Stimulated activated CD8-positive, alpha-beta memory T cell treated with anti-CD3 and anti-CD28 coated beads, Interleukin-15, amount 100 ng/mL, for 4 hours (primary cell): ENCODE measurements around the gene RBMS1.

Source experiments
- DNase-seq, 2 donors: peaks; one replicate each; pipeline ENCODE4 v3.0.0-alpha.2; 2020; ENCODE audit warnings: low read depth in 2 of 2

RBMS1 gene

DNA sequence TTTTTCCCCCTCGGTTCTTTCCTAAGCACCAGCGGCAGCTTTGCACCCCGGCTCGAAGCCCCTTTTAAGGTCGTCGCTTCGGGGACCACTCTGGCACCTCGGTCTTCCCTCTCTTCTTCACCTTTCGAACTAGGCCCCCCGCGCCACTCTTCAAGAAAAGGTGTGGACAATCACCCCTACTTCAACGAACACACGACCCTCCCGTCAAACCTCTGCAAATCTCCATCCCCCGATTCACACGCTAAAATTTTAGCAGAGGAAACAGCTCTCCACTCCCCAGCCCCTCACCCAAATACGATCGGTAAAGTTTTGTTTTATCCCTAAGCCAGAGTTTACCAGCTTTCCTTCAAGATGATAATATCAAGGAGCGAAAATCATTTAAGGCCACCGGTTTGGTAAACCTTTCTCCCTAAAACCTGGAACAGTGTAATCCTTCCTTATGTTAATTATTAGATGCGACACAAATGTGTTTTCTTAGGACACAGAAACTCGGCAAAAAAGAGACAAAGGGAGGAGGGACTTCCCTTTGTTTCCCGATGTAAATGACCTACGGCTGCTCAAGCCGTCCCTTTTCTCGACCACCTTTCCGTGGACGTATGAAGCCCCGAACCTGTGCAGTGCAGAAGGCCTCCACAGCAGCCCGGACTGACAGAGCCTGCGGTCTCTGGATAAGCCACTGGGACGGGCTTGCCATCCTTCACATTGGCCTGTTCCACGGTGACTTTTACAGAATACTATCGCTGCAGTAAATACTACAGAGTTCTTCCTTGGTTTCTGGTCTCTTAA lies 85.2 kb downstream of the RBMS1 start:
- no peak for DNase-seq

DNA sequence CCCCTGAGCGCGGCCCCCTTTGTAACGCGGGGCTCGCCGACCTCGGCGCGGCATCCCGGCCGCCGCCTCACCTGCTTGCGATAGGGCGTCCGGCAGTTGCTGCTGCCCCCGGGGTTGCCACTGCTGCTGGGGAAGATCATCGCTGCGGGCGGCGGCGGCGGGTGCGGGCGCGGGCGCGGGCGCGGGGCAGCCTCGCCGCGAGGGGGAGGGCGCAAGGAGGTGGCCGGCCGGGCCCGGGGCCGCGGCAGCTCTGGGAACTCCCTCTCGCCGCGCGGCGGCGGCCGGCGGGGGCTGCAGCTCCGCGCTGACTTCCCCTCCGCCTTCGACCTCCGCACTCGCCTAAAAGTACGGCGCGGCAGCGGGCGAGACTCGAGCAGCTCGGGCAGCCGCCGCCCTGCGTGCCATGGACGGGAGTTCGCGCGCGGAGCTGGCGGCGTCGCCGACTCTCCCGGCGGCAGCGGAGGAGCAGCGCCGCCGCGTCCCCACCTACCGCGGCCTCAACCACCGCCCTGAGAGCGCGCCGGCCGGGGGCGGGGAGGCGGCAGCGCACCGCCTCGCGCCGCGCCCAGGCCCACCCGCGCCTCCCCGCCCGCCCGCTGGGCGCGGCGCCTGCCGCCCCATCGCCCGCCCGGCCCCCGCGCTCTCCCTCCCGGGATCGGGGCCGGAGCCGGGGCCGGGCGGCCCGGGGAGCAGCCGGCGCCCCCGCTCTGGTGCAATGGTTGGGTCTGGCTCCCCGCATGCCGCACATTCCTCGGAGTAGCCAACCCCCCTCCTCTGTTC lies 86.0 kb downstream of the RBMS1 start:
- peak; percentile 10 to 49 for DNase-seq

DNA sequence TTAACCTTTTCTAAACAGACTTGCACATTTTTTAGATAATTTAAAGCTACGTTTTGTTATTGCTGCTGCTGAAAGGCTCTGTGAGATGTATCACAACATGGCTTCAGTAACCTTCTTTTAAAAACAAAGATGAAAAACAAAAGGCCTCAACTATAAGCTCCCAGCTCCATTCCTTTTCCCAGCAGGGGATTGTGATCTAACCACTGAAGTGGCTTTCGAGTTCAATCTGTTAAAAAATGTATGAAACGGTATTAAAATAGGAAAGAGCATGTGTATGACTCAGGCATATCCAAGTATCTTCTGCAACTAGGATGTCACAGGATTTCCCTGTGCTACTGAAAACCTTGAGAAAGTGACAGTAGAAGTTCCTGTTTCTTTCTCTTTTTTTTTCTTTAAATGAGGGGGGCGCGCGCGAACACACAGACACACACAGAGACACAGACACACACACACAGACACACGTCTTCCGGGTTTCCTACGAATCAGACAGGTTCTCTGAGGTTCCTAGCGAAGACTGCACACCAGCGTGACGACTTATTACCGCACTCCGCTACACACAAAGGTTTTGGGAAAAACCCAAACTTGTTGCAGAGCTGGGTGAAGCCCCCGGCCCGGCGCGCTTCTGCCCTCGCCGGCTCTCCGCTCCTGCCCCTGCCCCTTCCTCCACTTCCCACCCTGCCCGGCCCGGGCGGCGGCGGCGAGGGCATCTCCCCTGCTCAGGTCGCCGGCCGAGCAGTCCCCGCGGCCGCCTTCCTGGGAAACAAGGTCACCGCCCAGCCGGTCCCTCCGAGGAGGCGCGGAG lies 86.8 kb downstream of the RBMS1 start:
- peak; percentile 41 to 64 for DNase-seq

DNA sequence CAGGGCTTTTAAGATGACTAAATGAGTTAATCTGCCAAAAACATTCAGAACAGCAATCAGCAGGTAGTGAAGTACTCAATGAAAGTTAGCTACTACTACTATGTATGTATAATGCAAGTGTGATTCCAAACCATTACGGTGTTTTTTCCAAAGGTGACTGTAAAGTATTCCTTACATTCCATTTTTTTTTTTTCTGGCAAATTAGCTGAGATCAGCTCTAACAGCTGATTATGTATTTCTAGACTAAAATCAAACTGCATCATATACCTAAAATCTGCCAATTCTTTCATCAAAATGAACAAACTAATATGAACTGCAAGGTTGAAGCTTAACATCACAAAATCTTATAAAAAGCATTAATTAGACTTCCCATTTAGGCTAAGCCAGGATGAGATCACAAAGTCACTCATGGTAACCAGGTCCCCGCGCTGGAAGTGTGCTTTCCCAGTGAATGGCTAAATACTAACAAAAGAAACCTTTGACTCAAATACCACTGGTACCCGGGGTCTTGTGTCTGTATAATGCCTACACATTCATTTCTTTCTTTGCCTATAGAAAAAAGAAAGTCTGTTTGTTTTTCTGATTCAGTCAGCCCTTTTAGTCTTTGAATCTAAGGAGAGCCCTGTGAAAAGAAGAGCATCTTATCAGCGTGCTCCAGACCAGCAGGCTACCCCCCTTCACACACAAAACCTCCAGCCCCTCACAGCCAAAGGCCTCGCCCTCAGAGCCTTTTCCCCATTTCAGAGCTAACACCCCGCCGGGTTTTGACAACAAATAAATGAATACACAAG lies 88.3 kb downstream of the RBMS1 start:
- DNase-seq, result no peak

DNA sequence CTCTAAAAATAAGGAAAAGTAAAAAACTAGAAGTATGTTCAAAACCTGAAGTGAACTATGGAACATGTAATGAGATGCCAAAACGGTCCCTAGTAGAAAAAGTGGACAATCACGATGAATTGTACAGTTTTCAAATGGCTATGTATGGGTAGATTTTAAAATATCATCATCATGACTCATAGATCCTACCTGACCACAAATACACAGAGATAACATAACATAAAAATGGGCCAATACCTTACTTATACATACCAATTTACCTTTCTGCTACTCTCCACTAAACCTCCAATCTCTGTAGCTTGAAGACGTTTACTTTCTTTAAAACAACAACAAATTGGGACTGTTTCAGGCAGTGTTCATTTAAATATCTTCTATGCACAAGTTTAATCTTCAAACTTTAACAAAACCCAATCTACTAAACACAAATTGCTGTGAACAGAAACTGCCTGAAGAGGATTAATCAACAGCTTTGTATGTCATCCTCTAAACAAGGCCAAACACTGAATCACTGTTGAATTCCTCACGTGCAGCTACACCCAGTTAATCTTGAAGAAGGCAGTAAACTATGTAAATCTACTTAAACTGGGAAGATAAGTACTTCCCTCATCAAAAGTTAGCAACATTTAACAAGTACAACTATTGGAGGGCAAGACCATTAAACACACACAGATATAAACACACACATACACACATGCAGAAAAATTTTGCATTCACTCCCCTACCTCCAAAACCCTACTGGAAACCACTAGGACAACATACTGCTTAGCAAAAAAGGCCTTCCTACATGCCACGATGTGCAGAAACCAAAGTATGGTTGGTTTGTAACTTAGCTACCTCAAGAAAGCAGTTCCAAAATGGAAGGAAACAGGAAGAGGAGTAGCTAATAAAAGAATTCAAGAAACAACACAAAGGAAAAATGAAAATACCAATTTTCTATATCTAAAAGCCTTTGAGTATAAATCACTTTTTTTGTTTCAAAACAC lies 90.3 kb downstream of the RBMS1 start:
- DNase-seq, result no peak

- DNase-seq, result no peak
These were observed 91.1 kb downstream of the RBMS1 start for GRCh38 chr2:160402501-160402900.

GRCh38 chr2:160401895-160402294 lies 91.7 kb downstream of the RBMS1 start:
- no peak for DNase-seq

DNA sequence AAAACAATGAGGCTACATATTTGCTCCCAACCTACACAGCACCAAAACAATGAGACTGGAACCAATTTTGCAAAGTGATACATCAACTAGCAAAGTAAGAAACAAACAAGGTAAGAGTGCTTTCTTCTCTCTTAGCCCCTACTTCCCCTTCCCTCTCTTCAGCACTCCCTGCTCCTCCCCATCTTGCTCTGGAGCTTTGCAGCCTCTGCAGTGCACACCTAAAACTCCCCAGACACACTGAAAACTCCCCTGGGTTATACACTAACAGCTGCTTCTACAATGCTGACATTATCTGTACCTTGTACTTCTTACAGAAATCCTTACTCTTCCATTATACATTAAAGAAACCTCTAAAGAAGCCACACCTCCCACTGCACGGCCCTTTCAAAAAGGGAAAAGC lies 93.7 kb downstream of the RBMS1 start:
- DNase-seq, result no peak

GRCh38 chr2:160397530-160397865 lies 96.1 kb downstream of the RBMS1 start:
- no peak for DNase-seq

DNA sequence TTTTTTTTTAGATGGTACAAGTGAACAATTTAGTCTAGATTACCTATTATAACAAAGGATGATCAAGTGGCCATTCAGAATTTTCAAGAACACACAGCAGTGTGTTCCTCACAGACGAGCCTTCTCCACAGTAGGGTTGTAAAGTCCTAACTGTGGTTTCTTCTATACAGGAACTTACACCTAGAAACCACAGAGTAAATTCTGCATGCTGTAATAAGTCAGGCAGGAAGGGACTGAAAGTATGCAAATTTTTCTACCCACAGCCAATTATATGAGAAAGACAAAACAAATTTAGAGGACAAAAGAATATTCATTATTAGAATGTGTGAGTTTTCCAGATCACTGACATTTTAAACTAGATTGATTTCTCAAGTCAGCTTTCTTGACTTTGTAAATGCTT lies 99.5 kb downstream of the RBMS1 start:
- no peak for DNase-seq

DNA sequence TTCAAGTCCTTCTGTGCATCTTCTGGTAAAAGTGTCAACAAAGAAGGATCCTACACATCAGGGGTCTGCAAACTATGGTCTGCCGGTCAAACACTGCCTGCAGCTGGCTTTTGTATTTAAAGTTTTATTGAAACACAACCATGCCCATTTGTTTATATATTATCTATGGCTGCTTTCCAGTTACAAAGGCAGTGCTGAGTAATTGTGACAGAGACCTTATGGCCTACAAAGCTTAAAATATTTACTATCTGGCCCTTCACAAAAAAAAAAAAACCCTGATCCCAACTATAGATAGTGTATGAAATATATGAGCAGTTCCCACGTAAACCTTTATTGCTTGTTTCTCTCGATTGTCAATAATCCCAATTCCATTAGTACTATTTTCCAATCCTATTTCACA lies 101.4 kb downstream of the RBMS1 start:
- no peak for DNase-seq

GRCh38 chr2:160390544-160391455 lies 102.8 kb downstream of the RBMS1 start:
- DNase-seq, result no peak

- no peak for DNase-seq
These were observed 103.7 kb downstream of the RBMS1 start for GRCh38 chr2:160389875-160390274.

DNA sequence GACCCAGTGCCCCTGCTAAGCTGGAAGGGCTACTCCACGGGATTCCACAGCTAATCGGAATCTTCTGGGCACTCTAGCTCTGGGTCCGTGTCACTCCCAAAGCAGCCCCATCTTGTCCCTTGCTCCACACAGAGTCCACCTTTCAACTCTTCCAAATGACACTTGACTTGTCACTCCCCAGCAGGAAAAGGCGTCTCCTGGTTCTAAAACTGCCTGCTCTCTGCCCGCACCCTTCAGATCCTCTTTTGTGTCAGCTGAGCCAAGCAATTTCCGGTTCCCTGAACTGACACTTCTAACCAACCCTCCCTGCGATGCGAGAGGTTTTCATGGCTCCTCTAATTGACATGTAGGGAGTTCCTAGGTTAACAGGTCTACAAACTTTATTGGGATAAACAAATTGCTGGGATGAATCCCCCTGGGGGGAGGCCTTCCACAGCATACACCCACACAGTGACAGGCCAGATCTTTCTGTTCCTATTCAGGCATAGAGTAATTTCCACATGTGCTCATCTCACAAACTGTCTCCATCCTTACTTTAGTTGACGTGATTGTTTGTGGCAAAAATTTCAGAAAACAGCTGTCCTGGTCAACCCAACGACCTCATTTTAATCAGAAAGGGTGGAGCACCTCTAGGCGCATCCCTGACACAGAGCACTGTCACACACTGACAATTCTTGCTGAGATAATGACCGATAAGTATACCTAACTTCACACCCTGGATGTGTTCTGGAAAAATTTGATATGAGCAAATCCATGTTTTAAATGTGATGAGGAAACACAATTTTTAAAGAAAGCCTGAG lies 104.9 kb downstream of the RBMS1 start:
- DNase-seq, result no peak

DNA sequence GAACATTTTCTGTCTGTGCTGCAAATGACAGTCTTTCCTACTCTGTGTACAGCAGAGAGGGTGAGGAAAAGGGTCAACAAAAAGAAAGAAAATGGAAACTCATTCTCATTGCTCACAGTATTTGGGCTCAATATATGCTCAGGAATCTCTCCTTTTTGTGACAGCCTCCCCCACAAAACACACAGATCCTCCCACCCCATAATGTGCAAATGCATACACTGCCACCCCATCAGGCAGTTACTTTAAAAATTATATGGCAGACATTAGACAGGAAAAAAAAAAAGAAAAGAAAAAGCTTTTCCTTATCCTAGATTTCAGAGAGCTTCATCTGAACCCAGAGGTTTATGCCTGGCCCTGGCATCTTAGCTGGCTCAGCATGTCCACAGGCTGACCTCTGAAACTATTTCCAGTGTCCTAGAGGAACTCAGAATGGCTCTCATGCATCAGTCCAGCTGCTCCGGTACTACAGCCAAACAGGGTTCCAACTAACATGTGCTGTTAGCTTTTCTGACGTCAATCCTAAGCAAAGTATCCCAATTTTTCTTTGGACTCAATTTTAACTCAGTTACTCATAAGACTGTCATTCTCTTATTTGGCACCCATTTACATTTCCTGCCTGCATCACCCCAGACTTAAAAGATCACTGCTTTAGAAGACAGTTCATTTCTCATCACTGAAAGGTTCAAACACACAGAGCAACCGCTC lies 105.9 kb downstream of the RBMS1 start:
- DNase-seq, result no peak

DNA sequence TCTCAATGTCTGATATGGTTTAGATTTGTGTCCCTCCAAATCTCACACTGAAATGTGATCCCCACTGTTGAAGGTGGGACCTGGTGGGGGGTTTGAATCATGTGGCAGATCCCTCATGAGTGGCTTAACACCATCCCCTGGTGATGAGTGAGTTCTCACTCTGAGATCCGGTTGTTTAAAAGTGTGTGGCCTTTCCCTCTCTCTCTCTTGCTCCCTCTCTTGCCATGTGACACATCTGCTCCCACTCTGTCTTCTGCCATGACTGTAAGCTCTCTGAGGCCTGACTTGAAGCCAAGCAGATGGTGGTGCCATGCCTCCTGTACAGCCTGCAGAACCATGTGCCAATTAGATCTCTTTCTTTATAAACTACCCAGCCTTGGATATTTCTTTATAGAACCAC lies 108.8 kb downstream of the RBMS1 start:
- no peak for DNase-seq

DNA sequence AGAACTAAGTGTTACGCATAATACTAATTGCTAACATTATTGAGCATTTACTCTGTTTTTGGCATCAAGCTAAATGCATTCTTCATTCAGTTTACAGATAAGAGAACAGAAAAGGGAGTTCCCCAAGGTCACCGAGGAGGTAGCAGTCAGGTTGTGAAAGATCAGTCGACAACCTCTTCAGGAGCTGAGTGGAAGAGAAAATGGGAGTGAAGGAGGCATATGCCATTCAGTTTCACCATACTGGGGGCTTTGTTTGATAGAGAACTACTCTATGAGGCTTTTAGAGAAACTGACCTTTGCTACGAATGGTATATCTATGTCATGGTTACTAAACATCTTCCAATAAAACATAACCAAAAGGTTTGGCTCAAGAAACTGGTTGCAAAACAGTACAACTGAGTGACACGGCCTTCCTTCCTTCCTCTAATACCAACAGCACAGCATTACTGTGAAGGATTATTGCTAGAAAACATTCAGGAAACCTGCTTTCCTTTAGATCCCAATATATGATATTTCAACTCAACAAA lies 112.1 kb downstream of the RBMS1 start:
- no peak for DNase-seq

GRCh38 chr2:160380611-160381010 lies 113.0 kb downstream of the RBMS1 start:
- DNase-seq, result no peak
